GM23248 (cell line): ENCODE results near the gene PGRMC1. TPM values are rescaled to one million over a fixed set of nuclear protein-coding genes. Genes with fewer than 3 reads are reported as not detected.
"Not testable (repeated sequence)": the region's sequence is repeated elsewhere in the genome, so short reads cannot be mapped to it uniquely, and the experiment has no call there.

ENCODE experiments used
- DNase-seq: peaks from one replicate; pipeline ENCODE4 v3.0.0-alpha.2; 2015
- H2AFZ ChIP-seq: fragments of 200-600 bp; sonication (generic); 2 replicates; pipeline ENCODE4 v1.6.1; 2016; ENCODE audit warnings: antibody characterized with exemption
- H3F3A ChIP-seq: fragments of 200-600 bp; sonication (generic); 2 replicates; pipeline ENCODE4 v1.6.1; 2016; ENCODE audit warnings: mild to moderate bottlenecking, antibody characterized with exemption, mixed run types; ENCODE audit not compliant: insufficient read depth
- H3K27ac ChIP-seq: fragments of 200-600 bp; sonication (generic); 2 replicates; pipeline ENCODE4 v1.5.1; 2016; ENCODE audit warnings: mild to moderate bottlenecking
- H3K27me3 ChIP-seq: fragments of 200-600 bp; sonication (generic); replicated peaks from 2 replicates; pipeline ENCODE4 v1.6.1; 2016; ENCODE audit warnings: mild to moderate bottlenecking; ENCODE audit not compliant: insufficient read depth
- H3K36me3 ChIP-seq: fragments of 200-600 bp; sonication (generic); 2 replicates; pipeline ENCODE4 v1.6.1; 2016; ENCODE audit warnings: low read depth, mild to moderate bottlenecking
- H3K4me1 ChIP-seq: fragments of 200-600 bp; sonication (generic); 2 replicates; pipeline ENCODE4 v1.6.1; 2016; ENCODE audit warnings: mild to moderate bottlenecking; ENCODE audit not compliant: insufficient read depth
- H3K4me2 ChIP-seq: fragments of 200-600 bp; sonication (generic); one replicate; pipeline ENCODE4 v1.6.1; 2016; ENCODE audit warnings: mild to moderate bottlenecking; ENCODE audit not compliant: unreplicated experiment
- H3K4me3 ChIP-seq: fragments of 200-600 bp; sonication (generic); 2 replicates; pipeline ENCODE4 v1.5.1; 2016; ENCODE audit warnings: mild to moderate bottlenecking
- H3K79me2 ChIP-seq: fragments of 200-600 bp; sonication (generic); 2 replicates; pipeline ENCODE4 v1.6.1; 2016; ENCODE audit warnings: mild to moderate bottlenecking; ENCODE audit not compliant: insufficient read depth
- H3K9ac ChIP-seq: fragments of 200-600 bp; sonication (generic); 2 replicates; pipeline ENCODE4 v1.6.1; 2016; ENCODE audit warnings: mild to moderate bottlenecking
- H3K9me2 ChIP-seq: fragments of 200-600 bp; sonication (generic); 2 replicates; pipeline ENCODE4 v1.6.1; 2016; ENCODE audit warnings: mixed run types, mild to moderate bottlenecking, moderate library complexity; ENCODE audit not compliant: insufficient read depth
- H3K9me3 ChIP-seq: fragments of 200-600 bp; sonication (generic); one replicate; pipeline ENCODE4 v1.6.1; 2017; ENCODE audit warnings: low read depth
- H4K20me1 ChIP-seq: fragments of 200-600 bp; sonication (generic); 2 replicates; pipeline ENCODE4 v1.6.0; 2016; ENCODE audit not compliant: insufficient read depth
- EZH2 ChIP-seq: fragments of 200-600 bp; sonication (generic); IDR thresholded peaks from 2 replicates; pipeline ENCODE4 v1.6.1; 2018; ENCODE audit warnings: antibody characterized with exemption, mild to moderate bottlenecking; ENCODE audit not compliant: insufficient read depth, poor library complexity, severe bottlenecking
- EZH2phosphoT487 ChIP-seq: fragments of 200-600 bp; sonication (generic); IDR thresholded peaks from 2 replicates; pipeline ENCODE4 v1.6.1; 2018; ENCODE audit warnings: antibody characterized with exemption, moderate library complexity, mild to moderate bottlenecking, low read depth; ENCODE audit not compliant: insufficient read depth
- WGBS, 2 experiments: methylation state at CpG; one replicate each; pipeline ENCODE4 v1.1.6; 2015 to 2017; ENCODE audit warnings: low lambda C conversion rate in 2 of 2, low coverage in 1 of 2; ENCODE audit errors: missing lambda C conversion rate in 2 of 2; 5-methylcytosine and 5-hydroxymethylcytosine counted together
- in situ Hi-C: fragments of 300-500 bp; cut with MboI; formaldehyde crosslinking; loops from 2 replicates; pipeline ENCODE4 v1.15.0; 2020
- polyA plus RNA-seq: library from polyadenylated mRNA; unstranded; fragments of >200 nt; fragmentation: Nextera tagmentation; extraction: Ambion mirVana; gene quantifications from 2 replicates; pipeline ENCODE4 v1.2.1, GENCODE V29; 2016
- total RNA-seq: library from RNA; depleted of rRNA; stranded (reverse); fragments of >200 nt; shearing (Covaris generic); gene quantifications from 2 replicates; pipeline ENCODE4 v1.2.3, GENCODE V29; 2014

The PGRMC1 gene
- total and polyA plus RNA-seq, 2 experiments from 2014 or later: 176 to 245 TPM

DNA sequence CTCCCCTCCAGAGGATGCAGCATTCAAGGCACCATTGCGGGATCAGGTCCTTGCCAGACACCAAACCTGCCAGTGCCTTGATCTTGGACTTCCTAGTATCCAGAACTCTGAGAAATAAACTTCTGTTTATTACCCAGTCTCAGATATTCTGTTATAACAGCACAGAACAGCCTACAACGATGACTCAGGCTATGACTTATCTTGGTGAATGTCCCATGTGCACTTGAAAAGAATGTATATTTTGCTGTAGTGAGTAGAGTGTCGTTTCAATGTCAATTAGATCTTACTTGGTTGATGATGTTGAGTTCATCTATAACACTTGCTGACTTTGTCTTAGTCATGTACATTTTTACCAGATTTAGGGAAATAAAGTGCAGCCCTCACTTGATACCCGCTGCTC lies 34.5 kb upstream of the PGRMC1 start:
- no peaks in the 10 kb centered on the region for H3K36me3 ChIP-seq
- no peak overlapping the region for H2AFZ ChIP-seq
- H3K27me3 ChIP-seq: no peaks in the 10 kb centered on the region
- H3K27ac ChIP-seq: no peak overlapping the region
- H3F3A ChIP-seq: no peaks in the 10 kb centered on the region
- no peaks in the 10 kb centered on the region for H4K20me1 ChIP-seq
- TF ChIP-seq EZH2: no peak
- TF ChIP-seq EZH2phosphoT487: no peak
- no peak overlapping the region for H3K4me3 ChIP-seq
- DNase-seq: peak; percentile 62
- no peaks in the 10 kb centered on the region for H3K9me2 ChIP-seq
- H3K79me2 ChIP-seq: no peaks in the 10 kb centered on the region
- in situ Hi-C loops: loop anchor here (25.0 kb wide), 1 partner anchor 364 kb away; no protein-coding TSS in a partner anchor
- H3K9ac ChIP-seq: no peak overlapping the region
- WGBS, 2 experiments: 49 to 53% methylated on average over 4 of the region's 4 CpGs
- no peaks in the 10 kb centered on the region for H3K4me1 ChIP-seq
- H3K9me3 ChIP-seq: no peaks in the 10 kb centered on the region
- no peak overlapping the region for H3K4me2 ChIP-seq

DNA sequence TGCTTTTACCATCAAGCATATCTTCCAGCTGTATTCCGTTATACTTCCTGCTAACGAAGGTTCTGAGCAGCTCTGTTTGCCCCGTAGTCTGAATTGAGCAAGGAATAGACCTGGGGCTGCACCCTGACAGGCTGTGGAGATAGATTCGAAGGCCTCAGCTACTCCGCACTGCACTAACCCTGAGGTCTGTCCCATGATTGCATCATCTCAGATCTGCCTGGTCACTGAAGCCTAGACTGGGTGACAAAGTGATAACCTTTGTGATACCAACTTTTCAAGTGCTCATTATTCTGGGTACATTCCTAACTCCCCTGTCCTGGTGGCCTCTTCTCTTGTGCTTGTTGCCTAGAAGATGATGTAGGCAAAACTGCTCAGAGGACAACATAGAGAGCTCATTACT lies 29.9 kb upstream of the PGRMC1 start:
- in situ Hi-C loops: loop anchor here (25.0 kb wide), 1 partner anchor 369 kb away; no protein-coding TSS in a partner anchor
- 85 to 90% methylated on average over 5 of the region's 5 CpGs for WGBS, 2 experiments
- no peaks in the 10 kb centered on the region for H3F3A ChIP-seq
- no peaks in the 10 kb centered on the region for H3K9me3 ChIP-seq
- H3K27ac ChIP-seq: no peak overlapping the region
- H3K4me3 ChIP-seq: no peak overlapping the region
- no peaks in the 10 kb centered on the region for H4K20me1 ChIP-seq
- no peaks in the 10 kb centered on the region for H3K4me1 ChIP-seq
- H3K36me3 ChIP-seq: no peaks in the 10 kb centered on the region
- no peak for DNase-seq
- H3K27me3 ChIP-seq: no peaks in the 10 kb centered on the region; the same call in 1 of the 2 replicates
- no peaks in the 10 kb centered on the region for H3K79me2 ChIP-seq
- H3K4me2 ChIP-seq: no peak overlapping the region
- no peaks in the 10 kb centered on the region for H3K9me2 ChIP-seq
- no peak overlapping the region for H2AFZ ChIP-seq
- no peak overlapping the region for H3K9ac ChIP-seq
- TF ChIP-seq EZH2phosphoT487 (no peak), EZH2 (no peak)

DNA sequence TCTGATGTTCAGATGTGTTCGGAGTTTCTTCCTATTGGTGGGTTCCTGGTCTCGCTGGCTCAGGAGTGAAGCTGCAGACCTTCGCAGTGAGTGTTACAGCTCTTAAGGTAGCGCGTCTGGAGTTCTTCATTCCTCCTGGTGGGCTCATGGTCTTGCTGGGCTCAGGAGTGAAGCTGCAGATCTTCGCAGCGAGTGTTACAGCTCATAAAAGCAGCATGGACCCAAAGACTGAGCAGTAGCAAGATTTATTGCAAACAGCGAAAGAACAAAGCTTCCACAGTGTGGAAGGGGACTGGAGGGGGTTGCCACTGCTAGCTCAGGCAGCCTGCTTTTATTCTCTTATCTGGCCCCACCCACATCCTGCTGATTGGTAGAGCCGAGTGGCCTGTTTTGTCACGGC lies 28.6 kb upstream of the PGRMC1 start:
- DNase-seq, H3K4me2 ChIP-seq, H3K9ac ChIP-seq, H3K27me3 ChIP-seq, H3K4me3 ChIP-seq, H3K36me3 ChIP-seq, H3K9me2 ChIP-seq, H4K20me1 ChIP-seq, H3F3A ChIP-seq, H3K27ac ChIP-seq, H3K4me1 ChIP-seq, H3K9me3 ChIP-seq, H3K79me2 ChIP-seq, H2AFZ ChIP-seq: not testable (repeated sequence)
- in situ Hi-C loops: loop anchor here (25.0 kb wide), 1 partner anchor 370 kb away; no protein-coding TSS in a partner anchor
- 11 to 24% methylated on average over 5 to 10 of the region's 10 CpGs for WGBS, 2 experiments

DNA sequence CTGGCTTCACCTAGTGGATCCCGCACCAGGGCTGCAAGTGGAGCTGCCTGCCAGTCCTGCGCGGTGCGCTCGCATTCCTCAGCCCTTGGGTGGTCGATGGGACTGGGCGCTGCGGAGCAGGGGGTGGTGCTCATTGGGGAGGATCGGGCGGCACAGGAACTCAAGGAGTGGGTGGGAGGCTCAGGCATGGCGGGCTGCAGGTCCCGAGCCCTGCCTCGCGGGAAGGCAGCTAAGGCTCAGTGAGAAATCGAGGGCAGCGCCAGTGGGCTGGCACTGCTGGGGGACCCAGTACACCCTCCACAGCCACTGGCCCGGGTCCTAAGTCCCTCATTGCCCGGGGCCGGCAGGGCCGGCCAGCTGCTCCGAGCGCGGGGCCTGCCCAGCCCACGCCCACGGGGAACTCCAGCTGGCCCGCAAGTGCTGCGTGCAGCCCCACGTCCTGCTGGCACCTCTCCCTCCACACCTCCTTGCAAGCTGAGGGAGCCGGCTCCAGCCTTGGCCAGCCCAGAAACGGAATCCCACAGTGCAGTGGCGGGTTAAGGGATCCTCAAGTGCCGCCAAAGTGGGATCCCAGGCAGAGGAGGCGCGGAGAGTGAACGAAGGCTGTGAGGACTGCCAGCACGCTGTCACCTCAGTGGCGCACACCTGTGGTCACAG lies 27.6 kb upstream of the PGRMC1 start:
- H3K79me2 ChIP-seq: no peaks in the 10 kb centered on the region
- no peaks in the 10 kb centered on the region for H3K36me3 ChIP-seq
- H3K4me1 ChIP-seq: no peaks in the 10 kb centered on the region
- no peaks in the 10 kb centered on the region for H4K20me1 ChIP-seq
- H3K9ac ChIP-seq: no peak overlapping the region
- no peaks in the 10 kb centered on the region for H3K9me3 ChIP-seq
- no peak overlapping the region for H3K4me3 ChIP-seq
- no peak overlapping the region for H2AFZ ChIP-seq
- no peak overlapping the region for H3K27ac ChIP-seq
- TF ChIP-seq EZH2phosphoT487 (no peak), EZH2 (no peak)
- 85 to 92% methylated on average over 21 to 26 of the region's 37 CpGs for WGBS, 2 experiments
- in situ Hi-C loops: loop anchor here (25.0 kb wide), 1 partner anchor 371 kb away; no protein-coding TSS in a partner anchor
- H3K27me3 ChIP-seq: no peaks in the 10 kb centered on the region; the same call in none of the 2 replicates
- H3K9me2 ChIP-seq: no peaks in the 10 kb centered on the region
- no peaks in the 10 kb centered on the region for H3F3A ChIP-seq
- no peak overlapping the region for H3K4me2 ChIP-seq
- DNase-seq: no peak

DNA sequence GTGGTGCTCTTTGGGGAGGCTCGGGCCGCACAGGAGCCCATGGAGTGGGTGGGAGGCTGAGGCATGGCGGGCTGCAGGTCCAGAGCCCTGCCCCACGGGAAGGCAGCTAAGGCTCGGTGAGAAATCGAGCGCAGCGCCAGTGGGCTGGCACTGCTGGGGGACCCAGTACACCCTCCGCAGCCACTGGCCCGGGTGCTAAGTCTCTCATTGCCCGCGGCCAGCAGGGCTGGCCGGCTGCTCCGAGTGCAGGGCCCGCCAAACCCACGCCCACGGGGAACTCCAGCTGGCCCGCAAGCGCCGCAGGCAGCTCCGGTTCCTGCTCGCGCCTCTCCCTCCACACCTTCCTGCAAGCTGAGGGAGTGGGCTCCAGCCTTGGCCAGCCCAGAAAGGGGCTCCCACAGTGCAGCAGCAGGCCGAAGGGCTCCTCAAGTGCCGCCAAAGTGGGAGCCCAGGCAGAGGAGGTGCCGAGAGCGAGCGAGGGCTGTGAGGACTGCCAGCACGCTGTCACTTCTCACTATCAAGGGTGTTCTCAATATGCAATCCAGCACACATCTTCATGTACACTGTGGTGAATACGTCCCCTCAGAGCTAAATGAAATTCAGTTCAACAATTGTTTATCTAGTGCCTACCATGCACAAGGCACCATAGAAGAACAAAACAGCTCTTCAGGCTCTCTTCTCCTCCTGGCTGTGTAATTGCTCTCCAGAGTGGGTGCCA lies 25.0 kb upstream of the PGRMC1 start:
- H4K20me1 ChIP-seq, DNase-seq, H3K79me2 ChIP-seq, H3K9ac ChIP-seq, H3K4me1 ChIP-seq, H2AFZ ChIP-seq, H3K27ac ChIP-seq, H3K9me2 ChIP-seq, H3K9me3 ChIP-seq, H3K36me3 ChIP-seq, H3F3A ChIP-seq, H3K4me2 ChIP-seq, H3K27me3 ChIP-seq, H3K4me3 ChIP-seq: not testable (repeated sequence)
- in situ Hi-C loops: loop anchor here (25.0 kb wide), 1 partner anchor 374 kb away; no protein-coding TSS in a partner anchor
- WGBS, 2 experiments: 84 to 93% methylated on average over 9 to 14 of the region's 30 CpGs
